Upper lobe of left lung (tissue), 6 donors: ENCODE data around the gene PMVK. TPM values are rescaled to one million over a fixed set of nuclear protein-coding genes. Genes with fewer than 3 reads are reported as not detected.

Experiments
- ATAC-seq, 2 donors: fragments of 200-7000 bp; cut with Tn5 transposase; one replicate each; pipeline ENCODE4 v1.9.1; 2022; ENCODE audit warnings: mild to moderate bottlenecking in 2 of 2, moderate library complexity in 2 of 2; ENCODE audit not compliant: low FRiP score in 2 of 2
- DNase-seq, 2 donors: peaks; one replicate each; pipeline ENCODE4 v3.0.0-alpha.2; 2019 to 2020
- H3K27ac ChIP-seq, 4 donors: fragments of 200-600 bp; sonication (generic); one replicate each; pipeline ENCODE4 v1.5.1; 2016 to 2019
- H3K27me3 ChIP-seq, 4 donors: fragments of 200-600 bp; sonication (generic); one replicate each; pipeline ENCODE4 v1.5.1; 2017 to 2019
- H3K36me3 ChIP-seq, 4 donors: fragments of 200-600 bp; sonication (generic); one replicate each; pipeline ENCODE4 v1.5.1; 2016 to 2019
- H3K4me1 ChIP-seq, 4 donors: fragments of 200-600 bp; sonication (generic); one replicate each; pipeline ENCODE4 v1.5.1; 2018 to 2019
- H3K4me3 ChIP-seq, 4 donors: fragments of 200-600 bp; sonication (generic); one replicate each; pipeline ENCODE4 v1.5.1; 2017 to 2019; ENCODE audit warnings: mild to moderate bottlenecking in 2 of 4, moderate library complexity in 1 of 4
- H3K9me3 ChIP-seq, 4 donors: fragments of 200-600 bp; sonication (generic); one replicate each; pipeline ENCODE4 v1.5.1; 2018 to 2019
- EP300 ChIP-seq, 4 donors: sonication (generic); formaldehyde crosslinking; IDR thresholded peaks; one replicate each; pipeline ENCODE4 v1.5.1; 2017; ENCODE audit warnings: antibody characterized with exemption in 4 of 4, control low read depth in 2 of 4
- POLR2A ChIP-seq, 4 donors: fragments of 450-650 bp; IDR thresholded peaks; one replicate each; pipeline ENCODE4 v1.5.1; 2016 to 2017; ENCODE audit warnings: antibody characterized with exemption in 4 of 4, mild to moderate bottlenecking in 2 of 4
- POLR2AphosphoS5 ChIP-seq, 2 donors: sonication (generic); formaldehyde crosslinking; IDR thresholded peaks; one replicate each; pipeline ENCODE4 v1.5.1; 2017; ENCODE audit warnings: antibody characterized with exemption in 2 of 2
- whole genome bisulfite sequencing, 2 donors: methylation state at CpG; one replicate each; pipeline ENCODE4 v1.1.5; 2017 to 2018; 5-methylcytosine and 5-hydroxymethylcytosine counted together
- total RNA-seq, 6 donors: library from RNA; depleted of rRNA in 4 of 6; stranded (reverse); fragments of >200 nt in 4 of 6; gene quantifications; one replicate each; pipeline versions ENCODE4 v1.1.0 to v1.2.1, GENCODE V29; 2016 to 2021
- TF ChIP-seq, protein P1 (sequence below), 6 experiments: fragments of 450-650 bp in 4 of 6; fragments of 200-600 bp in 2 of 6; sonication (generic) in 2 of 6; IDR thresholded peaks; one replicate each; pipeline ENCODE4 v1.5.1; 2016 to 2019; ENCODE audit warnings: antibody characterized with exemption in 6 of 6
- donor health status: DM: no; HTN: no; CAD: no; lungs with moderate emphysema.
- donor health status: DM: no; HTN: yes; CAD: no; lungs with severe emphysema.

The PMVK gene
- total RNA-seq, 6 donors from 2014 or later, result 9.4 to 51.6 (median 29.8) TPM

DNA sequence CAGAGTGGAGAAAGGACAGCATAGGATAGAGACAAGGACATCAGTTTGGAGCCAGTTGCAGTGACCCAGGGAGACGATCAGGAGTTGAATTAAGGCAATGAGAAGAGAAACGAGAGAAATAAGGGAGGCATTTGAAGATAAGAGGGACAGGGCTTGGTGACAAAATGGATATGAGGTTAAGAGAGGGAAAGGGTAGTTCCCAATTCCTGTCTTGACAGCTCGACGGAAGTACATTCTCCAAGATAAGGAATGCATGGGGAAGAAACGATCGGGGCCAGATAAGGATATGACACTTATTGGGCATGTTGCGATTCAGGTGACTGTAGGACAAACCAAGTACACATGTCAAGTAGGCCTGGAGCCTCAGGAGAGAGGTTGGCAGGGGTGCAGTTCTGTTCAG is 47.8 kb downstream of the PMVK start:
- ATAC-seq (no peak), DNase-seq (no peak)
- Histone ChIP-seq H3K4me3 (no peak overlapping the region), H3K27ac (no peak overlapping the region), H3K9me3 (no peaks in the 10 kb centered on the region), H3K4me1 (peaks cover 0 to 12% (median 4%) of the 10 kb centered on the region in 4 donors), H3K27me3 (no peaks in the 10 kb centered on the region), H3K36me3 (no peaks in the 10 kb centered on the region)
- WGBS, 2 donors, result 63 to 71% methylated on average over 7 of the region's 7 CpGs
- TF ChIP-seq EP300 (IDR thresholded peaks at IDR 0.05) (no peak), POLR2A (IDR thresholded peaks at IDR 0.05) (no peak), POLR2AphosphoS5 (IDR thresholded peaks at IDR 0.05) (no peak)
- TF ChIP-seq, protein P1, sequence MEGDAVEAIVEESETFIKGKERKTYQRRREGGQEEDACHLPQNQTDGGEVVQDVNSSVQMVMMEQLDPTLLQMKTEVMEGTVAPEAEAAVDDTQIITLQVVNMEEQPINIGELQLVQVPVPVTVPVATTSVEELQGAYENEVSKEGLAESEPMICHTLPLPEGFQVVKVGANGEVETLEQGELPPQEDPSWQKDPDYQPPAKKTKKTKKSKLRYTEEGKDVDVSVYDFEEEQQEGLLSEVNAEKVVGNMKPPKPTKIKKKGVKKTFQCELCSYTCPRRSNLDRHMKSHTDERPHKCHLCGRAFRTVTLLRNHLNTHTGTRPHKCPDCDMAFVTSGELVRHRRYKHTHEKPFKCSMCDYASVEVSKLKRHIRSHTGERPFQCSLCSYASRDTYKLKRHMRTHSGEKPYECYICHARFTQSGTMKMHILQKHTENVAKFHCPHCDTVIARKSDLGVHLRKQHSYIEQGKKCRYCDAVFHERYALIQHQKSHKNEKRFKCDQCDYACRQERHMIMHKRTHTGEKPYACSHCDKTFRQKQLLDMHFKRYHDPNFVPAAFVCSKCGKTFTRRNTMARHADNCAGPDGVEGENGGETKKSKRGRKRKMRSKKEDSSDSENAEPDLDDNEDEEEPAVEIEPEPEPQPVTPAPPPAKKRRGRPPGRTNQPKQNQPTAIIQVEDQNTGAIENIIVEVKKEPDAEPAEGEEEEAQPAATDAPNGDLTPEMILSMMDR (IDR thresholded peaks at IDR 0.05), result no peak

DNA sequence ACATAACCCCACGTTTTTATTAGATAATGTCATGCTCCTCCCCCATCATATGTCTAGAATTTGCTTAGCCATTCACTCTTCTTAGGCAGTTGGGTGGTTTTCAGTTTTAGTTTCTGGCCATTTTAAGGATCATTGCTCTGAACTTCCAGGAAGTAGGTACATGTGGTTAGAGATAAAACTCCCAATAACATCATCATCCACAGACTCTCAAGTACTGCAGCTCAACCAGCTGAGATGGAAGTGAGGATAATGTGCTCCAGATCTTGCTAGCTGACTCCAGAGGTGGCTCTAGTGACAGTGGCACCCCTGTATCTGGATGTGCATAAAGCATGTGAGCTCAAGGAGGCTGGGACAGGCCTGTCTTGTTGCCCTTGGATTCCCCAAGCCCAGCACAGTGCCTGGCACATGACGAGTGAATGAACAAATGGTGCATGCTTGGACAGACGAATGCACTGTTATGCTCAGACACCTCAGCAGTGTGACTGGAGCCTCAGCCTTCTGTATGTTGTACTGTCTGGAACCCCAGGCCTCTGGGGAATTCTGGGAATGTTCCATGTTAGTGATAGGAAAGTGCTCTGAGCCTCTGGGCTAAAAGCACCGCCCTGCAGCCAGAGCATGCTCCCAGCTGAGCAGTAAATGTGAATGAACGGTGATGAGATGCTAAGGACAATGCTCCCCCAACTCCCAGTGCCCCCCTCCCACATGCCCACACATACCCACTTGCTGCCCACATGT is 50.1 kb downstream of the PMVK start:
- H3K9me3 ChIP-seq, result no peaks in the 10 kb centered on the region
- H3K4me3 ChIP-seq, result no peak overlapping the region
- WGBS, 2 donors, result 68 to 75% methylated on average over 5 of the region's 5 CpGs
- no peak for DNase-seq
- H3K27me3 ChIP-seq, result no peaks in the 10 kb centered on the region
- H3K36me3 ChIP-seq, result no peaks in the 10 kb centered on the region
- peaks cover 0 to 12% (median 4%) of the 10 kb centered on the region in 4 donors for H3K4me1 ChIP-seq
- ATAC-seq, result no peak
- no peak overlapping the region for H3K27ac ChIP-seq
- no peak for TF ChIP-seq POLR2A (IDR thresholded peaks at IDR 0.05)
- no peak for TF ChIP-seq EP300 (IDR thresholded peaks at IDR 0.05)
- TF ChIP-seq POLR2AphosphoS5 (IDR thresholded peaks at IDR 0.05), result no peak
- TF ChIP-seq, protein P1 (IDR thresholded peaks at IDR 0.05), result no peak

DNA sequence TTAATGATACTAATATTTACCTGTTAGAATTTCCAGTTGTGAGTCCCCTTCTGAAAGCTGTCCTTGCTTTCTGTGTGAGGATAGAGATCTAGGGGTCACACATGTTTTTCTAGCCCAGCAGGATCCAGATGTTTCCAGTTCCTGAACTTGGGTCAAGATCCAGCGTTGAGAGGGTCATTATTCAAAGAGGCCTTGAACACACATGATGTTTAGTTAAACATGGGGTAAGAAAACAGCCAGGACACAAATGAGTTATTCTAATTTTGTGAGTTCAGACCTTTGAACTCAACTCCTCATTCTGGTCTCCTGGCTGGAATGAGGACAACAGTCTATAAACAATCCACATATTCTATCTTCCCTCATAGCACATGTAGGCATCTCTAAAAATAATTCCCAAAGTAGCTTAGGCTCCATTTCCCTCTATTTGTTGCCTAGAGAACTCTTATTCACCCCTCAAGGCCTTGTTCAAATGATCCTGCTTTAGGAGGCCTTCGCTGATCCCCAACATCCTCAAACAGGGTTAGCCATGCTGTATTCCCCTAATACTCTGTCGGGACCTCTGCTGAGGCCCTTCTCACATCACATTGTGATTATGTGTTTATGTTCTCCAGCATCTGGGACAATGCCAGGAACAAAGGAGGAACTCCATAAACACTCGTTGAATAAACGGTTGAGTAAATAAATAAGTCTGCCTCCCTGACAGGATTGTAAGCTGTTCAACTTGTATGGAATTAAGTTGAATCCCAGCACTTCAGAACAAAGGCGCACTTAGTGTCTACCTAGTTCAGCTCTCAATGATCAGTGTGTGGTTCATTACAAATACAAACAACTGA is 51.4 kb downstream of the PMVK start:
- ATAC-seq, result no peak
- 45 to 52% methylated on average over 6 of the region's 6 CpGs for WGBS, 2 donors
- Histone ChIP-seq H3K27me3 (no peaks in the 10 kb centered on the region), H3K27ac (no peak overlapping the region), H3K4me3 (no peak overlapping the region), H3K4me1 (peaks cover 0 to 12% (median 4%) of the 10 kb centered on the region in 4 donors), H3K36me3 (no peaks in the 10 kb centered on the region), H3K9me3 (no peaks in the 10 kb centered on the region)
- no peak for DNase-seq
- TF ChIP-seq, protein P1 (IDR thresholded peaks at IDR 0.05), result no peak
- no peak for TF ChIP-seq EP300 (IDR thresholded peaks at IDR 0.05)

DNA sequence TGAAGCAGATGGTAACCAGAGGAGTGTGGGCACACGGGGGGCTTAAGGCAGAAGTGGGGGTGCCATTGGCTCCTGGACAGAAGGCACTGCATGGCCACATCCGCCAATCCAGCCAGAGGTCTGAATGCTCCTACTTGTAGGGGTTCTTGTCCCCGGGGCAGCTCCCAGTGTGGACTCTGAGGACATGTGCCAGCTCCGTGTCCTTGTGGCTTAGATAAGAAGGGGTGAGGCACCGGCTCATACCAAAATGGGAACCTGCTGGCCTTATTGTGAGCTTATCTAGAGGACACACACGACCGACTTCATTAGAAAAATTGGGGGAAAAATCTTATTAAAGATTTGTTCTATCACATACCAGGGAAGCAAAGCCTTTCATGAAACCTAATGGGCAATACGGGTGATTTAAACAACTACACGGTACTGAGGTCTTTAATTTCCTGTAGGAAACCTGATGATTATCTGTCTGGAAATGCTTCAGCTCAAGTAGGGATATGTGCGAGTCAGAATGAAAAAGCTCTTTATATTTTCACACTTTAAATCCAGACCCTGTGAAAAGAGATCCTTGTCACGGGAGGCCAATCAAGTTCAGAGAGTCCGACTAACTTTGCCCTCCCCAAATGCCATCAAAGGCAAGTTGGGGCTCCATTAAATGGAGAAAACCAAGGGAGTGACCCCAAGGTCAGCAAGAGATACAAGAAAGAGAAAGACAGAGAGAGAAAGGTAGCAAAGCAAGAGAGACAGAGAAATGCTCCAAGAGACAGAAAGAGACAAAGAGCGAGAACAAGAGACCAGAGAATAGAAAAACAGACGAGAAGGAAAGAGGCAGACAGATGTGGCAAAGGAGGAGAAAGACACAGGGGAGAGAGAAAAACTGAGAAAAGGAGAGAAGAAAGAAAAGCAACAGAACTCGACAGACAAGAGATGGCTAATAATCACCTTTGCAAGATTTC is 52.3 kb downstream of the PMVK start:
- ATAC-seq (no peak), DNase-seq (no peak)
- Histone ChIP-seq H3K9me3 (no peaks in the 10 kb centered on the region), H3K27me3 (no peaks in the 10 kb centered on the region), H3K4me1 (peaks cover 0 to 12% (median 4%) of the 10 kb centered on the region in 4 donors), H3K36me3 (no peaks in the 10 kb centered on the region), H3K27ac (peak overlapping the region in 1 of 4 donors; percentile 27), H3K4me3 (no peak overlapping the region)
- TF ChIP-seq, protein P1 (IDR thresholded peaks at IDR 0.05), result no peak
- TF ChIP-seq POLR2A (IDR thresholded peaks at IDR 0.05) (no peak), POLR2AphosphoS5 (IDR thresholded peaks at IDR 0.05) (no peak), EP300 (IDR thresholded peaks at IDR 0.05) (no peak)
- 45 to 52% methylated on average over 13 to 15 of the region's 15 CpGs for WGBS, 2 donors
